DMS114 treated with DMSO at 0.1 percent for 48 hours (cell line): Measurements from ENCODE around the gene INSM1.

ENCODE experiments used
- DNase-seq: peaks from one replicate; lab custom pipeline; 2025; ENCODE audit not compliant: unreplicated experiment; lab: John Stamatoyannopoulos, UW

INSM1 gene

DNA sequence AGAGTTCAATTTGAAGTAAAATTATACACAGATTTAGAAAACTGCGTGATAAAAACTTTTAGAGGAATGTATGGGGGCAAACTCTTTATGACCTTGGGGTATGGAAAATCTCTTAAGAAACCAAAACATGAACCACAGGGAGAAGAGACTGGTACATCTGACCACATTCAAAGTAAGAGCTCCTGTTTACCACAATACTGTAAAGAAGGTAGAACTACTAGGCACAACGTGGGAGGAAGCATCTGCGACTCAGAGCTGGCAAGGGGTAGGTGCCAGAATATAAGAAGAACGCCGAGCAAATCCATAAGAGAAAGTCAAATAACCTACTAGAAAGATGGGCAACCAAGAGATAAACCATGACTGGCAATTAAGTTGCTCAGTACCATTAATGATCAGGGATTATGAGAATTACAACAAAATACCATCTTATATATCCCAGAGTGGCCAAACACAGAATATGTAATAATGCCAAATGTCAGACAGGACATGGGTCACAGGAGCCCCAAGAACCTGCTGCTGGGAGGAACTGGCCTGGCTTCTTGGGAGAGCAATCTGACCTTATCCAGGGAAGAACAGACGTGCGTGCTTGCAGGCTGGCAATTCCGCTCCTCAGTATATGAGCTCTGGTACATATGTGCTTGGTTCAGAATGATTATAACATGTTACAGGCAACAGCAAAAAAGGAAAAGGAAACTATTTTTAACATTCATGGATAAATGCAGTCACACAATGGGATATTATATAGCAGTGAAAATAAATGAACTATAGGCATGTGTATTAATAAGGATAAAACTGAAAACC lies 50.2 kb downstream of the INSM1 start:
- no peak for DNase-seq
